ENCODE results near the gene PCTP. TPM values are rescaled to one million over a fixed set of nuclear protein-coding genes. Genes with fewer than 3 reads are reported as not detected.

Gene PCTP
- total and polyA plus RNA-seq, 3 donors from 2014 or later = 22.6 to 32.0 (median 24.0) TPM

DNA sequence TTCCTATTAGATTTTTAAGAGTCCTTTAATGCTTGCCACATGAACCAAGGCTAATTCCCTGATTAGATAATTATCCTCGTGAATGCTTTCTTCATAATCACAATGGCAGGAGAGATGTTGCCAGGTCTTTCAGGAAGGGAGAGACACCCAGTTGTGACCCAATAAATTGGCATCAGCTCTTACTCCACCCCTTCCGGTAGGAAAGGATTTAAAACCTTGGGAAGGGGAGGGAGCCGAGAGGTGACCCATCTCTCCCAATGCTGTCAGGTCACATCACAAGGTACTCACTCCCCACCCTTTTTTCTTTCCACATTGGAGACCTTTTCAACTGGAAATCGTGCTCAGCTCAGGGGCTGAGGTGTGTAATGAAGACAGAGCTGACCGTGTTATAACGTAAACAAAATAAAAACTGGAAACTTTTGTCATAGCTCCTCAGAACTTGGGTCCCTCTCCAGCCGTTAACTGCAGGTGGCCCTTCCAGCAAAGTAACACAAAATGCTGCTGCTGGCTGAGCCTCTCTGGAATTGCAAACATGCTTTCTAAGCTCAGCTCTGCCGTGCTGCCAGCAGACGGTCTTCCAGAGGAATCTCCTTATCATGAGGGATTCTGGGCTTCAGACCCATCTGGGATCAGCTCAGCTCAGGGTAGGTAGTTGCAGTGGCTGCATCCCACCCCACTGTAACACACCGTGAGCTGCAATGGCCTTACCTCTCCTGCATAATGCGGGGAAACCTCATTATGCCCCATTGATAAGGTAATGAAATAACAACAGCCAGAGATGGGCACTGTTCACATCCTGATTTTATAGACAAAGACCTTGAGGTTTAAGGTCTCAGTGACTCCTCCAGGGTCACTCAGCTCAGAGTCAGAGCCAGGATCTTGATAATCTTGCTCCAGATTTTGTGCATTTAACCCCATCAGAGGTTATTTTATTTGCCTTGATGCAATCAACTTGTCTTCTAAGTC lies 43.8 kb upstream of the PCTP start:
- intact Hi-C loops (cut with DNase I; ENCODE audit: low total_unique reads) = no loop called here
- no peaks in the 10 kb centered on the region for H3K27me3 ChIP-seq
- no peak overlapping the region for H3K4me3 ChIP-seq
- no peaks in the 10 kb centered on the region for H3K4me1 ChIP-seq
- no peak for TF ChIP-seq POLR2A (IDR thresholded peaks at IDR 0.05)
- 44 to 50% methylated on average over 11 of the region's 11 CpGs for WGBS, 2 donors
- no peaks in the 10 kb centered on the region for H3K9me3 ChIP-seq
- DNase-seq = no peak
- H3K27ac ChIP-seq = no peak overlapping the region
- H3K36me3 ChIP-seq (ENCODE audit: low read depth, missing control alignments) = no peaks in the 10 kb centered on the region

DNA sequence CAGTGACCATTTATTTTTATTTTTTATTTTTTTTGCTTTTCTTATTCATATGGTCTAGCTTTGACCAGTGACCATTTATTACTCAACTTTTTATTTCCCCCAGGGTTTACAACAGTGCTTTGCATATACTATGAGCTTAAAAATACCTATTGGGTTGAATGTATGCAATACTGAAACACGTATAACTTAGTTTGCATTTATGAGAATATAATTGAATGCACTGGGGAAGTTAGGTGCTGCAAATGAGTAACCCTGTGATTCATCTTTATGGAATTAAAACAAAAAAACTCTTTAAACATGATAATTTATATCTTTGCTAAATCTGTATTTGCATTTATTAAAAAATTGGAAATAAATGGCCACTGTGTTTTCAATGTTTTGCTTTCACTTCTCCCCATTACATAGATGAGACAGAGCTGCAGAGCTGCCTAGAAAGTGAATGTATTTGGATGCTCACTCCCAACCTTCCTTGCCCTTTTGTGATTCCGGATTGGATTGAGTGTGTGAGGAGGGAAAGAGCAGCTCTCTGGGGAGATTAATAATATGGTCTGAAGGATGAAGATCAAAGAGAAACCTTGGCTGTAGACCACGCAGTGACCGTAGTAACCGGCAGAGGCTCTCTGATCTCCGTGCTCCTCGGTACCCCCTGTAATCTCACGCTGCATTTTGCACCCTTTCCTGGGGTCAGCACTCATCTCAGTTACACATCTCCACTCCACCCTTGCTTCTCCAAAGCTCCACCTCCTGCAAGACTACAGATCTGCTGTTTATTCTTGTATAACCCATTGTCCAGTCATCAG lies 42.5 kb upstream of the PCTP start:
- 45 to 51% methylated on average over 8 of the region's 8 CpGs for WGBS, 2 donors
- H3K27me3 ChIP-seq = no peaks in the 10 kb centered on the region
- no peak for DNase-seq
- no peaks in the 10 kb centered on the region for H3K4me1 ChIP-seq
- intact Hi-C loops (cut with DNase I; ENCODE audit: low total_unique reads) = no loop called here
- TF ChIP-seq, protein P1, sequence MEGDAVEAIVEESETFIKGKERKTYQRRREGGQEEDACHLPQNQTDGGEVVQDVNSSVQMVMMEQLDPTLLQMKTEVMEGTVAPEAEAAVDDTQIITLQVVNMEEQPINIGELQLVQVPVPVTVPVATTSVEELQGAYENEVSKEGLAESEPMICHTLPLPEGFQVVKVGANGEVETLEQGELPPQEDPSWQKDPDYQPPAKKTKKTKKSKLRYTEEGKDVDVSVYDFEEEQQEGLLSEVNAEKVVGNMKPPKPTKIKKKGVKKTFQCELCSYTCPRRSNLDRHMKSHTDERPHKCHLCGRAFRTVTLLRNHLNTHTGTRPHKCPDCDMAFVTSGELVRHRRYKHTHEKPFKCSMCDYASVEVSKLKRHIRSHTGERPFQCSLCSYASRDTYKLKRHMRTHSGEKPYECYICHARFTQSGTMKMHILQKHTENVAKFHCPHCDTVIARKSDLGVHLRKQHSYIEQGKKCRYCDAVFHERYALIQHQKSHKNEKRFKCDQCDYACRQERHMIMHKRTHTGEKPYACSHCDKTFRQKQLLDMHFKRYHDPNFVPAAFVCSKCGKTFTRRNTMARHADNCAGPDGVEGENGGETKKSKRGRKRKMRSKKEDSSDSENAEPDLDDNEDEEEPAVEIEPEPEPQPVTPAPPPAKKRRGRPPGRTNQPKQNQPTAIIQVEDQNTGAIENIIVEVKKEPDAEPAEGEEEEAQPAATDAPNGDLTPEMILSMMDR (IDR thresholded peaks at IDR 0.05) = no peak
- TF ChIP-seq POLR2A (IDR thresholded peaks at IDR 0.05) = no peak
- no peaks in the 10 kb centered on the region for H3K9me3 ChIP-seq
- no peak overlapping the region for H3K27ac ChIP-seq
- no peaks in the 10 kb centered on the region for H3K36me3 ChIP-seq (ENCODE audit: low read depth, missing control alignments)
- H3K4me3 ChIP-seq = no peak overlapping the region

DNA sequence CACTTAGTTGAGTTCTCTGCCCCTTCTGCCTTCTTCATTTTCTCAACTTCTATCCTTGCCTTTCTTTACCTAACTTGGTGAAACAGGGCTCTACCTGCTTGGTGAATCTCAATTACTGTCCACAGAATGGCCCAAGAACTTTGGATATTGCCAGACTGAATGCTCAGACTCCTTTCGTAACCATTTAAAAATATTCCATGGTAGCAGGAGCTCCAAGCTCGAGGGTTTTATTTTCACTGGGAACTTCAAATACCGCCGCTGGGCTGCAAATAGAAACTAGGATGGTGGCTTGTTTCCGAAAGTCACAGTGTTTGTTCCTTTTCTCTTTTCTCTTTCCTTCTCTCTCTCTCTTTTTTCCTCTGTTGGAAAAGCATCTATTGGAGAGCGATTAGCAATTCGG lies 41.4 kb upstream of the PCTP start:
- no peaks in the 10 kb centered on the region for H3K9me3 ChIP-seq
- WGBS, 2 donors = 92 to 98% methylated on average over 7 of the region's 7 CpGs
- H3K4me3 ChIP-seq = no peak overlapping the region
- no peaks in the 10 kb centered on the region for H3K4me1 ChIP-seq
- H3K27ac ChIP-seq = no peak overlapping the region
- no peak for TF ChIP-seq POLR2A (IDR thresholded peaks at IDR 0.05)
- TF ChIP-seq, protein P1 (IDR thresholded peaks at IDR 0.05) = no peak
- intact Hi-C loops (cut with DNase I; ENCODE audit: low total_unique reads) = no loop called here
- H3K36me3 ChIP-seq (ENCODE audit: low read depth, missing control alignments) = no peaks in the 10 kb centered on the region
- DNase-seq = no peak
- H3K27me3 ChIP-seq = no peaks in the 10 kb centered on the region

DNA sequence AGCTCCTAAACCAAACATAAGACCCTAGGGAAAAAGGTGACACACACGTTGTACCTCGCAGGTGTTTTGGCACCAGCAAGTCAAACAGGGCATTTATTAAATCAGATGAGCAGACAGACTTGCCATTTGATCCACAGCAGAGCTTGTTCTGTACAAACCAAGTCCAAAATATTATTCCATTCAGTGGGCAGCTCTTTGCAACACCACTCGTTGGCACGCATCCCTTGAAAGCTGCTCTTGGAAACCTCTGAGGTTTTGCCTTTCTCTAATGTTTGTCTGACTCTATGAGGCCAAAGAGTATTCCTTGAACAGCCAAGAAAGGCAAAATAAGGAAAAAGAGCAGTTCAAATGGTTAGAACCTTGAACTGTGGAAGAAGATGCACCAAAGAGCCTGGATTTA lies 40.9 kb upstream of the PCTP start:
- intact Hi-C loops (cut with DNase I; ENCODE audit: low total_unique reads) = loop anchor here (10.0 kb wide), 1 partner anchor 185 kb away; no protein-coding TSS in a partner anchor
- Histone ChIP-seq H3K4me1 (no peaks in the 10 kb centered on the region), H3K4me3 (no peak overlapping the region), H3K36me3 (ENCODE audit: low read depth, missing control alignments) (no peaks in the 10 kb centered on the region), H3K9me3 (no peaks in the 10 kb centered on the region), H3K27ac (no peak overlapping the region), H3K27me3 (no peaks in the 10 kb centered on the region)
- 86% methylated on average over 4 of the region's 4 CpGs for WGBS, 2 donors
- no peak for TF ChIP-seq POLR2A (IDR thresholded peaks at IDR 0.05)
- TF ChIP-seq, protein P1 (IDR thresholded peaks at IDR 0.05) = no peak
- DNase-seq = no peak

DNA sequence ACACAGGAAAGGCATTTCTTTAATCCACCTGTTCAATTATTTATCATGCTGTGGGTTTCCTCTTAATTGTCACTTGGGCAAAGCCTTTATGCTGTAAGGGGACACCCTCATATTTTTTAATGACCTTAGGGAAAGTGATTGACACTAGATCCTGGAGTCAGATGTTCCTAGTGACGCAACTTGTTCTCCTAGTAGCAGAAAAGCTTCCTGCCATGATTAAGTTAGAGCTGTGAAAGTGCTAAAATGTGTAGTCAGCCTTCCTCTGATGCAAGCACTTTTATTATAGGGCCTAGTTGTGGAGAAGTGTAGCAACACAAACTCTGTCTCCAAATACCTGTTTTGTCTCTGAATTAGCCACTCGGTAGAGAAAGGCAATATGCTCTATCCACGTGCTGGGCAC lies 40.4 kb upstream of the PCTP start:
- Histone ChIP-seq H3K36me3 (ENCODE audit: low read depth, missing control alignments) (no peaks in the 10 kb centered on the region), H3K27ac (no peak overlapping the region), H3K4me3 (no peak overlapping the region), H3K4me1 (no peaks in the 10 kb centered on the region), H3K9me3 (no peaks in the 10 kb centered on the region), H3K27me3 (no peaks in the 10 kb centered on the region)
- no peak for TF ChIP-seq POLR2A (IDR thresholded peaks at IDR 0.05)
- TF ChIP-seq, protein P1 (IDR thresholded peaks at IDR 0.05) = no peak
- no peak for DNase-seq
- 89 to 90% methylated on average over 3 of the region's 3 CpGs for WGBS, 2 donors
- intact Hi-C loops (cut with DNase I; ENCODE audit: low total_unique reads) = loop anchor here (10.0 kb wide), 1 partner anchor 186 kb away; no protein-coding TSS in a partner anchor

Measured in testis (tissue), 3 donors.